ENCODE measurements around the gene SHH.

The SHH gene

GRCh38 chr7:155814316-155815276 is 2.3 kb upstream of the SHH start (continued):
- TF ChIP-seq ISL1 (CRISPR knock-in tag; IDR thresholded peaks at IDR 0.05) (no peak), CREB5 (CRISPR knock-in tag; IDR thresholded peaks at IDR 0.05; ENCODE audit: low read depth) (no peak), PPARA (CRISPR knock-in tag; IDR thresholded peaks at IDR 0.05; ENCODE audit: borderline replicate concordance) (no peak)

- no peak for TF ChIP-seq BACH2 (CRISPR knock-in tag; IDR thresholded peaks at IDR 0.05; ENCODE audit: borderline replicate concordance)
- TF ChIP-seq ESRRG (CRISPR knock-in tag; IDR thresholded peaks at IDR 0.05), result no peak
- no peak for TF ChIP-seq TSHZ2 (CRISPR knock-in tag; IDR thresholded peaks at IDR 0.05)
- TF ChIP-seq RARB (CRISPR knock-in tag; IDR thresholded peaks at IDR 0.05), result no peak
- TF ChIP-seq ARNTL (CRISPR knock-in tag; IDR thresholded peaks at IDR 0.05; ENCODE audit: borderline replicate concordance, low read depth), result no peak
- TF ChIP-seq ZFP30 (CRISPR knock-in tag; IDR thresholded peaks at IDR 0.05), result no peak
- TF ChIP-seq ZC3H10 (CRISPR knock-in tag; IDR thresholded peaks at IDR 0.05), result no peak
- TF ChIP-seq PATZ1 (CRISPR knock-in tag; IDR thresholded peaks at IDR 0.05; ENCODE audit: borderline replicate concordance), result no peak
- no peak for TF ChIP-seq PPARA (CRISPR knock-in tag; IDR thresholded peaks at IDR 0.05; ENCODE audit: borderline replicate concordance)
- no peak for TF ChIP-seq ZFP3 (CRISPR knock-in tag; IDR thresholded peaks at IDR 0.05)
- no peak for TF ChIP-seq POU6F1 (CRISPR knock-in tag; IDR thresholded peaks at IDR 0.05; ENCODE audit: borderline replicate concordance, low read depth)
- no peak for TF ChIP-seq ZNF565 (CRISPR knock-in tag; conservative IDR thresholded peaks at IDR 0.05; ENCODE audit: low read depth)
- no peak for TF ChIP-seq GLIS3 (CRISPR knock-in tag; IDR thresholded peaks at IDR 0.05)
- no peak for TF ChIP-seq OSR1 (CRISPR knock-in tag; IDR thresholded peaks at IDR 0.05)
- TF ChIP-seq ZNF70 (CRISPR knock-in tag; IDR thresholded peaks at IDR 0.05), result no peak
- TF ChIP-seq TOX (CRISPR knock-in tag; IDR thresholded peaks at IDR 0.05; ENCODE audit: borderline replicate concordance), result no peak
- TF ChIP-seq ZNF8 (CRISPR knock-in tag; IDR thresholded peaks at IDR 0.05), result no peak
- TF ChIP-seq CREB5 (CRISPR knock-in tag; IDR thresholded peaks at IDR 0.05; ENCODE audit: low read depth), result no peak
- ATAC-seq, result no peak
These were observed 1.5 kb upstream of the SHH start for GRCh38 chr7:155813546-155814315.

GRCh38 chr7:155813125-155813524 is 862 bp upstream of the SHH start:
- TF ChIP-seq BACH2 (CRISPR knock-in tag; IDR thresholded peaks at IDR 0.05; ENCODE audit: borderline replicate concordance), result no peak
- TF ChIP-seq TCF4 (CRISPR knock-in tag; IDR thresholded peaks at IDR 0.05; ENCODE audit: borderline replicate concordance), result no peak
- no peak for TF ChIP-seq ARNTL (CRISPR knock-in tag; IDR thresholded peaks at IDR 0.05; ENCODE audit: borderline replicate concordance, low read depth)
- no peak for TF ChIP-seq TSHZ2 (CRISPR knock-in tag; IDR thresholded peaks at IDR 0.05)
- no peak for TF ChIP-seq TOX (CRISPR knock-in tag; IDR thresholded peaks at IDR 0.05; ENCODE audit: borderline replicate concordance)
- TF ChIP-seq PATZ1 (CRISPR knock-in tag; IDR thresholded peaks at IDR 0.05; ENCODE audit: borderline replicate concordance), result no peak
- ATAC-seq, result no peak

All from SK-N-SH treated with all-trans-retinoic acid at 6 μM for 48 hours (cell line).